GM06990 (cell line): ENCODE data around the gene KLHDC7A.

Experiments used
- DNase-seq: peaks from one replicate; pipeline ENCODE4 v3.0.0-alpha.2; 2011; ENCODE audit not compliant: insufficient read length; ENCODE audit errors: extremely low read depth
- H3K27me3 ChIP-seq: replicated peaks from 2 replicates; pipeline ENCODE4 v1.6.0; 2011; ENCODE audit warnings: low read length; ENCODE audit not compliant: control insufficient read depth, insufficient read depth
- H3K36me3 ChIP-seq: 2 replicates; pipeline ENCODE4 v1.5.1; 2011; ENCODE audit warnings: low read length; ENCODE audit not compliant: control insufficient read depth, insufficient read depth
- H3K4me3 ChIP-seq: replicated peaks from 2 replicates; pipeline ENCODE4 v1.5.1; 2011; ENCODE audit warnings: low read depth, mild to moderate bottlenecking, control low read depth, low read length
- CTCF ChIP-seq: IDR thresholded peaks from 2 replicates; pipeline ENCODE4 v1.5.1; 2011; ENCODE audit warnings: low read length, control low read depth, mild to moderate bottlenecking, inconsistent platforms; ENCODE audit not compliant: insufficient read depth, poor library complexity, severe bottlenecking

Gene KLHDC7A

GRCh38 chr1:18466676-18467075 lies 14.1 kb upstream of the KLHDC7A start:
- Histone ChIP-seq H3K36me3 (no peaks in the 10 kb centered on the region), H3K27me3 (no peaks in the 10 kb centered on the region), H3K4me3 (no peak overlapping the region)
- no peak for TF ChIP-seq CTCF
- no peak for DNase-seq

GRCh38 chr1:18468570-18468969 lies 12.2 kb upstream of the KLHDC7A start:
- DNase-seq: no peak
- H3K36me3 ChIP-seq: no peaks in the 10 kb centered on the region
- no peak overlapping the region for H3K4me3 ChIP-seq
- no peaks in the 10 kb centered on the region for H3K27me3 ChIP-seq
- TF ChIP-seq CTCF: no peak

GRCh38 chr1:18469514-18469913 lies 11.2 kb upstream of the KLHDC7A start:
- H3K4me3 ChIP-seq: no peak overlapping the region
- H3K27me3 ChIP-seq: no peaks in the 10 kb centered on the region
- DNase-seq: no peak
- no peak for TF ChIP-seq CTCF
- no peaks in the 10 kb centered on the region for H3K36me3 ChIP-seq

GRCh38 chr1:18470671-18471355 lies 9.9 kb upstream of the KLHDC7A start:
- Histone ChIP-seq H3K36me3 (no peaks in the 10 kb centered on the region), H3K4me3 (no peak overlapping the region), H3K27me3 (no peaks in the 10 kb centered on the region)
- no peak for DNase-seq
- no peak for TF ChIP-seq CTCF

GRCh38 chr1:18473195-18473815 lies 7.4 kb upstream of the KLHDC7A start:
- no peaks in the 10 kb centered on the region for H3K36me3 ChIP-seq
- no peaks in the 10 kb centered on the region for H3K27me3 ChIP-seq
- DNase-seq: no peak
- no peak for TF ChIP-seq CTCF
- H3K4me3 ChIP-seq: no peak overlapping the region
